Pulmonary artery endothelial cell (primary cell): Measurements from ENCODE around the gene ADCY10. TPM values are rescaled to one million over a fixed set of nuclear protein-coding genes. Genes with fewer than 3 reads are reported as not detected.

Experiments
- DNase-seq: peaks from one replicate; pipeline ENCODE4 v3.0.0-alpha.2; 2011; ENCODE audit warnings: low read depth, low spot score
- total RNA-seq: library from RNA; depleted of rRNA; stranded (reverse); fragments of >200 nt; gene quantifications from 2 replicates; pipeline ENCODE4 v1.2.3, GENCODE V29; 2014

The ADCY10 gene
- total RNA-seq, 1 donor from 2014 or later, result not detected

DNA sequence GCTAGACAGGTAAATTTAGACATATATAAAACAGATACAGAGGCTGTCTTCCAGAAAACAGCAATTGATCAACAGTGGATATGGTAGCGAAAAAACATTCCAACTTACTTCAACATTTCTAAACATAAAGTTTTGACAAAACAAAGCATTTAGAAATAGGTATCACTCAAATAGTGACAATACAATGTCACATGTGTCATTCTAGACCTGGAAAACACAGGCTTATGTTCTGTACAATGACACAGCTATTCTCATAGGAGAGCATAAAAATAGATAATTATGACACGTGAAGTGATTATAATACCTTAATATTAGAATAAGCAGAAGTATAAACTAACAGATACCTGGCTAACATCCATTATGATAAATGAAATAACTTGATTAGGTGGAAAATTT lies 14.5 kb upstream of the ADCY10 start:
- no peak for DNase-seq

DNA sequence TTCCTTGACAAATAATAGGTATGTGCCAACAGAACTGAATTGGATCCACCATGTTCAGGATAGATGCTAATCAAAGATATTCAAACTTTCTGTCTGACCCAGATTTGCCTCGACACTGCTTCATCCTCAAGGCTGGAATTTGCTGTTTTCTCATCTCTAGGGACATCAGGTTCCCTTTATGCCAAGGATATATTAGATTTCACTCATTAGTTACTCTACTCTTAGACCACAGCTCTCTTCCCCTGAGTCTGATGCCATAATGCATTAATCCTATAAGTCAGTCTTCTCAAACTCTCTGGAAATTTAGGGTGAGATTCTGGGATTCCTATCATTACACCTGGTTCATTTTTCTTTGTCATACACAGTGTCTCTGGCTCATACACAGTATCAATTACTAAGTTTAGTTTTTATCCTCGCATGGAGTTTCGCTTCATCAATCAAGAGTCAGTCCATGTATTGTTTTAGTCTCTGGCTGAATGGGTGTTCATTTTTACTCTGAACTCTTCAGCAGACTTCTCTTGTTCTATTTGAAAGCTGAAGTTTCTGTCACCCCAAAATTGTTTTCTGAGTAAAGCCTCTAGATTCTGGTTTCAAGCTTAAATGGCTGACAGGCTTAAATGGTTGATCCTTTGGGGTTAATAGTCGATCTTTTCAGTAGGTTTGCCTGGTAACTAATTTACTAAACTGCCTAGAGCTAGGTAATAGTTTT lies 13.3 kb upstream of the ADCY10 start:
- no peak for DNase-seq

- no peak for DNase-seq
These were observed 12.6 kb upstream of the ADCY10 start for GRCh38 chr1:167926486-167926997.

- no peak for DNase-seq
These were observed 10.8 kb upstream of the ADCY10 start for GRCh38 chr1:167924543-167925231.

GRCh38 chr1:167924102-167924501 lies 10.2 kb upstream of the ADCY10 start:
- no peak for DNase-seq

GRCh38 chr1:167923324-167924056 lies 9.6 kb upstream of the ADCY10 start:
- DNase-seq, result no peak

DNA sequence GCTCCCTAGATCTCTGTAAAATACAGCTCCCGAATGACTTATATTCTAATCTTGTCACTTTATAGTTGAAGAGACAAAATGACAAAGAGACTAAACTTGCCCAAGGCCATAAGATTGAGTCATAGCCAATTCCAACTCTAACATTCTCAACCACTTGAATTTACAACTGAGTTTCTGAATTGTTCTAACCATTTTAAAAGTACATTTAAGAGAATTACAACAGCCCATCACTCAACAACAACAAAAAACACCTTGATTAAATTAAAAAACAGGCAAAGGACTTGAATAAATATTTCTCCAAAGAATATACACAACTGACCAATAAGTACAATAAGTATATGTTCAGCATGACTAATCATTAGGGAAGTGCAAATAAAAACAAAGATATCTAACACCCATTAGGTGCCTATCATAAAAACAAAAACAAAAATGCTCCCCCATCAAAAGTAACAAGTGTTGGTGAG lies 8.7 kb upstream of the ADCY10 start:
- DNase-seq, result no peak

GRCh38 chr1:167922023-167922422 lies 8.1 kb upstream of the ADCY10 start:
- no peak for DNase-seq

GRCh38 chr1:167916766-167917511 lies 3.0 kb upstream of the ADCY10 start:
- no peak for DNase-seq

GRCh38 chr1:167915569-167915968 lies 1.6 kb upstream of the ADCY10 start:
- no peak for DNase-seq

- no peak for DNase-seq
These were observed 1.6 kb downstream of the ADCY10 start for GRCh38 chr1:167912294-167912693.

- DNase-seq, result no peak
These were observed 2.5 kb downstream of the ADCY10 start for GRCh38 chr1:167911413-167911812.

GRCh38 chr1:167910530-167910929 lies 3.4 kb downstream of the ADCY10 start:
- DNase-seq, result no peak

GRCh38 chr1:167909691-167910180 lies 4.2 kb downstream of the ADCY10 start:
- DNase-seq, result no peak

DNA sequence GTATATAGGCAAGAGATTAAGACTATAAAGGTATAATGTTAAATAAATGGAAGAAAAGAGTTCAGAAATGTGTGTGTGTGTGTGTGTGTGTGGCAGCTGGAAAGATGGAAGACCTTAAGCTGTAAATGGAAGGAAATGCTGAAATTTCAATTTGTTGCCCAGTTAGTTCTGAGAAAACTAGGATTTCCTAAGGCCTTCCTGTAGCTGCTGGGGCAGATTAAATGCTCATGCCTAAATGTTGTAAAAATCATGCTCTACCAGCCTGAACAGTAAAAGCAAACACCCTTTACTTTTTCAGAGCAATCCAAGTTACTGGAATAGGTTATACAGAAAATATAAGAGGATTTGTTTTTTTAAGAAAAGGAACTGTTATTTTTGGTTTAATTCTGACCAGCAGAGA lies 8.3 kb downstream of the ADCY10 start:
- DNase-seq, result no peak

- DNase-seq, result no peak
These were observed 8.8 kb downstream of the ADCY10 start for GRCh38 chr1:167905182-167905581.

DNA sequence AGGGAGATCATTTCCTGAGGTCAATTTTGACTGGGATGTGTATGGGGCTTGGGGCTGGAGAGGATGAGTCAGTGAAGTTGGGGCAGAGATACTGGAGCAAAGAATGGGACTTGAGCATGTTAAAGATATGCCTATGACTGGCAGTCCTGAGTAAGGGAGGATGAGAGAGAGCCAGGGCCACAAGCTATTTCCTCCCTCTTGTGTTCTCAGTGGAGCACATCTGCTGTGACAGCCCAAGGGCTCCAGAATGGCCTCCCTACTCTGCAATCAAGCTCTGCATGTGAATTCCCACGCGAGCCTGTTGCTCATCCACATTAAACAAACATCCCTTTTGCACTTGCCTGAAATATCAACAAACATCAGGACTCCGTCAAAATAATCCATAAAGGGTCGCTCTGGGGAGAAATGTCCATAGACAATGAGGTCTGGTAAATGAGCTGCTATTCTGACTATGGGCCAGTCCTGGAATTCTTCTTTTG lies 9.2 kb downstream of the ADCY10 start:
- DNase-seq, result no peak

GRCh38 chr1:167900907-167901306 lies 13.0 kb downstream of the ADCY10 start:
- DNase-seq, result no peak

GRCh38 chr1:167899253-167899681 lies 14.7 kb downstream of the ADCY10 start:
- DNase-seq, result no peak

DNA sequence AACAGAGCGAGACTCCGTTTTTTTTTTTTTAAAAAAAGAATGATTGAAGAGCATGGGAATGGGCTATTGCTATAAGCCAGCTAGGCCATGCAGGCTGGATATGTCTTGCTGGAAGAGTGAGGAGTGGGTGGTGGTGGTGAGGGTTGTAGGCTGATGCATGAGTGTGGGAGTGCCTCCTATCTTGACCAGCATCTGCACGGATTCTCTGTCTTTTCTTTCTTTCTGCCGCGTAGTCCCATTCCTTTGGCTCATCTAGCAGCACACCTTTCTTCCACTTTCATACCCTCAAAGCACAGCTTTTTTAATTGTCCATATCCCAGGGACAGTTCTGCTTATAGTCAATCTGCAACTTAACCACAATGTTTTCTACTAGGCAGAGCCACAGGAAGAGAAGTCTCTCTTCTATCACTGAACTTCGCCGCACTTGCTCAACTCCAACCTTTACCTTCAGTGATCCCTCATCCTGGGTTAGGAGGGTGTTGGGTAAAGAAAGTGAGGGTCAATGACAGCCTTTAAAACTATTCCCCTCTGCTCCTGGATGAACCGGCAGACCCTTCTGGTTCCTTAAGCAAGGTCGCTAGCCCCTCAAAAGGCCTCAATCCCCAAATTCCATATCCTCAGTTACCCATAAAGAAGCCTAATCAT lies 15.2 kb downstream of the ADCY10 start:
- DNase-seq, result no peak

GRCh38 chr1:167893798-167894197 lies 20.1 kb downstream of the ADCY10 start:
- no peak for DNase-seq
